Endodermal cell (in vitro differentiated cells): ENCODE measurements around the gene EFNA2. TPM values are rescaled to one million over a fixed set of nuclear protein-coding genes. Genes with fewer than 3 reads are reported as not detected.
A peak's percentile ranks its signal among the peaks of the same experiment; 100 is the strongest.

Experiments
- DNase-seq: peaks from one replicate; pipeline ENCODE4 v3.0.0-alpha.2; 2017
- H3K27ac ChIP-seq: 2 replicates; pipeline ENCODE4 v1.5.1; 2013; ENCODE audit warnings: mild to moderate bottlenecking, low read depth, low read length, moderate library complexity
- H3K27me3 ChIP-seq: 2 replicates; pipeline ENCODE4 v1.6.1; 2013; ENCODE audit warnings: mild to moderate bottlenecking, low read length, moderate library complexity; ENCODE audit not compliant: insufficient read depth, control insufficient read depth, poor library complexity, severe bottlenecking
- H3K36me3 ChIP-seq: 2 replicates; pipeline ENCODE4 v1.7.0; 2013; ENCODE audit warnings: mild to moderate bottlenecking, low read length, moderate library complexity; ENCODE audit not compliant: control insufficient read depth, insufficient read depth
- H3K4me1 ChIP-seq: one replicate; pipeline ENCODE4 v1.7.0; 2013; ENCODE audit warnings: low read length; ENCODE audit not compliant: control insufficient read depth, insufficient read depth
- H3K4me3 ChIP-seq: 2 replicates; pipeline ENCODE4 v1.5.1; 2013; ENCODE audit warnings: mild to moderate bottlenecking, low read length, moderate library complexity
- H3K9ac ChIP-seq: 2 replicates; pipeline ENCODE4 v1.6.1; 2013; ENCODE audit warnings: mild to moderate bottlenecking, low read length, moderate library complexity; ENCODE audit not compliant: poor library complexity, severe bottlenecking; ENCODE audit errors: extremely low read depth
- H3K9me3 ChIP-seq: 2 replicates; pipeline ENCODE4 v1.6.1; 2013; ENCODE audit warnings: mild to moderate bottlenecking, low read length, moderate library complexity; ENCODE audit not compliant: control insufficient read depth
- H3K27ac Mint-ChIP-seq: 2 replicates; pipeline ENCODE4 v1.8.0; 2020; ENCODE audit warnings: mixed read lengths
- H3K27me3 Mint-ChIP-seq: 2 replicates; pipeline ENCODE4 v1.8.0; 2021; ENCODE audit warnings: mild to moderate bottlenecking, mixed read lengths; ENCODE audit not compliant: insufficient read depth
- H3K36me3 Mint-ChIP-seq: 2 replicates; pipeline ENCODE4 v1.8.0; 2020; ENCODE audit warnings: low read depth, mixed read lengths
- H3K4me1 Mint-ChIP-seq: 2 replicates; pipeline ENCODE4 v1.8.0; 2020; ENCODE audit warnings: mixed read lengths
- H3K4me3 Mint-ChIP-seq: 2 replicates; pipeline ENCODE4 v1.8.0; 2020; ENCODE audit warnings: mild to moderate bottlenecking, moderate library complexity, mixed read lengths
- H3K9me3 Mint-ChIP-seq: 2 replicates; pipeline ENCODE4 v1.8.0; 2020; ENCODE audit warnings: mild to moderate bottlenecking, mixed read lengths
- CTCF ChIP-seq: fragments of 200-600 bp; sonication (generic); conservative IDR thresholded peaks from 2 replicates; pipeline ENCODE4 v1.5.0; 2021; ENCODE audit warnings: antibody characterized with exemption, mild to moderate bottlenecking
- WGBS, 2 experiments: methylation state at CpG; one replicate each; pipeline versions ENCODE4 v1.1.5 to v1.1.7; 2013; ENCODE audit warnings: missing lambda C conversion rate in 2 of 2, mixed read lengths in 1 of 2; ENCODE audit not compliant: insufficient coverage in 1 of 2, insufficient read length in 1 of 2; 5-methylcytosine and 5-hydroxymethylcytosine counted together
- total RNA-seq, 2 donors: library from RNA; stranded (reverse); fragmentation: NEBNext Ultra II Directional in 1 of 2; extraction: Animal tissue kit (Norgen Biotek cat#: 25700) in 1 of 2; gene quantifications; 2 replicates in 1 of 2; 3 replicates in 1 of 2; pipeline ENCODE4 v1.2.1, GENCODE V29; 2021

Gene EFNA2
- total RNA-seq, 2 donors from 2014 or later: 28.6 to 30.7 TPM

- H3K4me1 Mint-ChIP-seq: peaks cover 2% of the 10 kb centered on the region
- Histone ChIP-seq H3K9me3 (no peaks in the 10 kb centered on the region), H3K27ac (peak overlapping the region; percentile 99), H3K9ac (peak overlapping the region; percentile 95), H3K4me1 (peaks cover 10% of the 10 kb centered on the region), H3K27me3 (no peaks in the 10 kb centered on the region), H3K4me3 (peak overlapping the region; percentile 71), H3K36me3 (peaks cover 26% of the 10 kb centered on the region)
- peak; percentile 97 for DNase-seq
- peaks cover 17% of the 10 kb centered on the region for H3K36me3 Mint-ChIP-seq
- TF ChIP-seq CTCF: no peak
- H3K9me3 Mint-ChIP-seq: no peaks in the 10 kb centered on the region
- H3K4me3 Mint-ChIP-seq: peak overlapping the region; percentile 87
- H3K27me3 Mint-ChIP-seq: no peaks in the 10 kb centered on the region
- no peak overlapping the region for H3K27ac Mint-ChIP-seq
- WGBS, 2 experiments: 0% methylated on average over 13 to 102 of the region's 102 CpGs
Observed at GRCh38 chr19:1249298-1249989, 36.2 kb upstream of the EFNA2 start.

DNA sequence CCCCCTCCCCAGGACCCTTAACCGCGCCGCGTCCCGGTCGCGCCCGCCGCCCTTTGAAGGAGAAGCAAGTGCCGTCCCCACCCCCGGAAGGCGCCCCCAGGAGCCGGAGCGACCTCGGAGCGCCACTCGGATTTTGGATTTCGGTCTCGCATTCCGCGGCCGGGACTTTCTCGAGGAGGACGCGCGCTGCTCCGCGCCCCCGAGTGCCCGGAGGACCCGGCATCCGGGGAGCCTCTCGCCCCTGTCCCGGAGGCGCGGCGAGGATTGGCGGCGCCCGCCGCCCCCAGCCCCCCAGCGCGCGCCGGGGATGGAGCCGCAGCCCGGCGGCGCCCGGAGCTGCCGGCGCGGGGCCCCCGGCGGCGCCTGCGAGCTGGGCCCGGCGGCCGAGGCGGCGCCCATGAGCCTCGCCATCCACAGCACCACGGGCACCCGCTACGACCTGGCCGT, 35.7 kb upstream of the EFNA2 start:
- Mint-ChIP-seq H3K27me3 (no peaks in the 10 kb centered on the region), H3K27ac (no peak overlapping the region), H3K4me3 (peak overlapping the region; percentile 87), H3K4me1 (no peaks in the 10 kb centered on the region), H3K9me3 (no peaks in the 10 kb centered on the region), H3K36me3 (peaks cover 21% of the 10 kb centered on the region)
- peaks cover 31% of the 10 kb centered on the region for H3K36me3 ChIP-seq
- peak overlapping the region; percentile 91 for H3K27ac ChIP-seq
- H3K4me1 ChIP-seq: peaks cover 5% of the 10 kb centered on the region
- peak overlapping the region; percentile 71 for H3K4me3 ChIP-seq
- no peaks in the 10 kb centered on the region for H3K27me3 ChIP-seq
- 0% methylated on average over 16 to 67 of the region's 67 CpGs for WGBS, 2 experiments
- no peak for DNase-seq
- no peaks in the 10 kb centered on the region for H3K9me3 ChIP-seq
- H3K9ac ChIP-seq: peak overlapping the region; percentile 95
- TF ChIP-seq CTCF: no peak

GRCh38 chr19:1250437-1251260, 35.0 kb upstream of the EFNA2 start:
- peak overlapping the region; percentile 91 for H3K27ac ChIP-seq
- Mint-ChIP-seq H3K4me3 (peak overlapping the region; percentile 87), H3K9me3 (no peaks in the 10 kb centered on the region), H3K27ac (peak overlapping the region; percentile 91), H3K36me3 (peaks cover 28% of the 10 kb centered on the region), H3K27me3 (no peaks in the 10 kb centered on the region), H3K4me1 (no peaks in the 10 kb centered on the region)
- H3K36me3 ChIP-seq: peaks cover 38% of the 10 kb centered on the region
- DNase-seq: peak; percentile 84
- H3K4me1 ChIP-seq: peaks cover 5% of the 10 kb centered on the region
- WGBS, 2 experiments: 0% methylated on average over 2 to 85 of the region's 90 CpGs
- no peaks in the 10 kb centered on the region for H3K27me3 ChIP-seq
- peak overlapping the region; percentile 85 for H3K4me3 ChIP-seq
- no peaks in the 10 kb centered on the region for H3K9me3 ChIP-seq
- peak overlapping the region; percentile 95 for H3K9ac ChIP-seq
- no peak for TF ChIP-seq CTCF
